IPS DF 6.9 (cell line): ENCODE measurements around the gene PRR16.
"Not testable (repeated sequence)": the region's sequence is repeated elsewhere in the genome, so short reads cannot be mapped to it uniquely, and the experiment has no call there.

ENCODE experiments used
- DNase-seq: peaks from one replicate; pipeline ENCODE4 v3.0.0-alpha.2; 2013; ENCODE audit warnings: low read depth, low spot score
- H3K27ac ChIP-seq: one replicate; pipeline ENCODE4 v1.5.1; 2013; ENCODE audit warnings: low read length, control low read depth
- H3K27me3 ChIP-seq: 2 replicates; pipeline ENCODE4 v1.6.1; 2013; ENCODE audit warnings: mild to moderate bottlenecking, low read length; ENCODE audit not compliant: control insufficient read depth, insufficient read depth
- H3K36me3 ChIP-seq: 2 replicates; pipeline ENCODE4 v1.6.1; 2013; ENCODE audit warnings: low read length; ENCODE audit not compliant: control insufficient read depth, insufficient read depth
- H3K4me1 ChIP-seq: 2 replicates; pipeline ENCODE4 v1.6.1; 2013; ENCODE audit warnings: low read length; ENCODE audit not compliant: control insufficient read depth, insufficient read depth
- H3K4me3 ChIP-seq: 2 replicates; pipeline ENCODE4 v1.5.1; 2013; ENCODE audit warnings: mild to moderate bottlenecking, low read length
- H3K9me3 ChIP-seq: 2 replicates; pipeline ENCODE4 v1.6.1; 2013; ENCODE audit warnings: low read length, inconsistent platforms; ENCODE audit not compliant: control insufficient read depth, insufficient read depth
- WGBS: extraction: QIAGEN DNeasy Blood & Tissue Kit; methylation state at CpG from one replicate; pipeline ENCODE4 v1.1.7; 2013; ENCODE audit warnings: mixed read lengths, missing lambda C conversion rate; ENCODE audit not compliant: insufficient read length, insufficient coverage; 5-methylcytosine and 5-hydroxymethylcytosine counted together

PRR16 gene

DNA sequence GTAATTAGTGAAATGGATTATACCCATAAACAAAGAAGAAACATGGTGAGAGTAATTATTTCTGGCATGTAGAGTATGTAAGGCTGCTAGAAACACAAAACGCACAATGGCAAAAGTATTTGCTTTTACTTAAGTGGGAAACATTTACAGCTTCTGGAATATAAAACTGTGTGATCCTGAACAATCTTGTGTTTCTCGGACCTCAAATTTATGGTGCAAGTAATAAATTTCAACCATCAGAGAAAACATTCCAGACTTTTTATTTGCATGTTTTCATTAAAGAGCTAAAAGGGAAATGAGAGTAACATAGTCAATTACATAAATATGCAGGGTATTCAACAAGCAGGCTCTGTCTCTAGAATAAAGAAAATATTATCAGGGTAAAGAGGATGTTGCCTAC lies 17.2 kb upstream of the PRR16 start:
- no CpG with 5 or more reads among the region's 2 CpGs for WGBS
- no peaks in the 10 kb centered on the region for H3K27me3 ChIP-seq
- H3K4me1 ChIP-seq = no peaks in the 10 kb centered on the region
- no peaks in the 10 kb centered on the region for H3K9me3 ChIP-seq
- H3K4me3 ChIP-seq = no peak overlapping the region
- H3K36me3 ChIP-seq = no peaks in the 10 kb centered on the region
- H3K27ac ChIP-seq = no peak overlapping the region
- DNase-seq = no peak

DNA sequence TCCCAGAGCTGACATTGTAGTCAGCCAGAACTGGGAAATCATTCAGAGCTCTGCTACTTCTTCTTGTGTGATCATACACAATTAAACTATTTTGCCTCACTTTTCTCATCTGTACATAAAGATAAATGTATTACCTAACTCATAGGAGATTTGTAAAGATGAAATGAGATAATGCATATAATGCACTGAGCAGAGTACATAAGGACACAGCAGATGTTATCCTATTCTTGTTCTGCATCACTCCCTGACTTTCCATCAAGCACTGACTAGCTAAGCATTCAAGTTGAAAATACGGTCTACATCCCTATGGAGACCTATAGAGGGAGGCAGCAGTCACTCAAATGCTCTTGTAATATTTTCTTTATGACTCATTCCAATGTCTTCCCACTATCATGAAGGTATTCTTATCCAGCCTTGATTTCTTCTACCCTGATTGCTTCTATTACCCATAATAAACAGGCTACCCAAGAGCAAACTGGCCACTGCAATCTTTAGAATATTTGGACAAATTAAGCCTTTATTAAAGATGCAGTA lies 16.3 kb upstream of the PRR16 start:
- Histone ChIP-seq H3K27me3 (no peaks in the 10 kb centered on the region), H3K4me1 (no peaks in the 10 kb centered on the region), H3K36me3 (no peaks in the 10 kb centered on the region), H3K9me3 (no peaks in the 10 kb centered on the region), H3K27ac (no peak overlapping the region), H3K4me3 (no peak overlapping the region)
- WGBS = no CpG with 5 or more reads among the region's 1 CpG
- no peak for DNase-seq

DNA sequence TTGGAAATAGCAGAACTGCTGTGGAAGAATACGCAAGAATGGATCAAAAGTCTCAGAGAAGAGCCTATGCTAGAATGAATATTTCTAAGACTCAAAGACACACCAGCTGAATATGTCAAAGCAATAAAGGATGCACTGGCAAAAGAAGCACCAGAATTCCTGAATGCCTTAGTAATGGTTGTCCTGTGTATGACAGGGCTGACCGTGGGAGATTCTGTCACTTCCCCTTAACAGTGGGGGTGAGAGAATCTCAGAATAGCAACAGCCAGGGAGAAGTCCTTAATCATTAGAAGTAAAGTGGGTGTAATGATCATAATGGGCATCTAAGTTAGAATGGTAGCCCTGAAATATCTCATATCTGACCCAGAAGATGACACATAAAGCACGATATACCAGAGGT lies 14.6 kb upstream of the PRR16 start:
- no CpG with 5 or more reads among the region's 3 CpGs for WGBS
- Histone ChIP-seq H3K36me3 (no peaks in the 10 kb centered on the region), H3K27me3 (no peaks in the 10 kb centered on the region), H3K4me1 (no peaks in the 10 kb centered on the region), H3K4me3 (no peak overlapping the region), H3K9me3 (no peaks in the 10 kb centered on the region), H3K27ac (no peak overlapping the region)
- no peak for DNase-seq

DNA sequence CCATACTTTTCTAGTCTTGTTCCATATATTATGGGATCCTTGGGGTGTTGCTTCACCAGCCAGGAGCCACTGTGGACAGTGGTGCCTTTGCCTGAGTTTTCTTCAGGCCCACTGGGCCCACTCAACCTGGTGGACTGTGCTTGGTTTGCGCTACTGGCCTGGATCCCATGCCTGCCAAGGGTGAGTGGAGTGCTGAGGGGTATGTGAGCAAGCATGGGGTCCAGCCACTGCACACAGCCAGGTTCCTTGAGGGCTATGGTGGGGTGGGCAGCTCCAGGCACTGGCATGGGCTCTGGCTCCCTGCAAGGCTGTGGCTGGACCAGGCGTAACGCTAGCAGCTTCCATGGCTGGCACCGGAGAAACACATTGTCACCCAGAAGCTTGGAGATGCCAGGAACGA lies 13.2 kb upstream of the PRR16 start:
- DNase-seq = no peak
- WGBS = no CpG with 5 or more reads among the region's 5 CpGs
- H3K4me1 ChIP-seq = no peaks in the 10 kb centered on the region

DNA sequence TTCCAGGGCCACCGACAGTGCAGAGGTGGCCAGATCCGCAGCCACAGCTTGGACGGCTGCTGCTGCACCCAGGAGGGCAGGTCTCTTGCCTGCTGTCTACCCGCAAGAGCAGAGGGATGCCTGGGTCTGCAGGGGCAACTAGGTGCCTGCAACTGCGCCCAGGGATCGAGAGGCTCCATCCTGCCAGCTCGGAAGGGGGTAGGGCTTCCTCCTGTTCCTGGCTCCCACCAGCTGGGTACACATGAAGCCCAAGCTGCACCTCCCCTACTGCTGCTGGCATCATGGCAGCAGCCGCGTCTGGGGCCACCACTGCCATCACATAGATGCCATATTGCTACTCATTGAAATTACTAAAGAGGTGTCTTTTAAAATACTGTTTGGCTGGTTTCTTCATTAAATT lies 12.7 kb upstream of the PRR16 start:
- no peaks in the 10 kb centered on the region for H3K27me3 ChIP-seq
- WGBS = no CpG with 5 or more reads among the region's 9 CpGs
- H3K36me3 ChIP-seq = no peaks in the 10 kb centered on the region
- H3K4me1 ChIP-seq = no peaks in the 10 kb centered on the region
- no peak overlapping the region for H3K4me3 ChIP-seq
- no peak overlapping the region for H3K27ac ChIP-seq
- DNase-seq = no peak
- no peaks in the 10 kb centered on the region for H3K9me3 ChIP-seq

More for the DNA sequence above, 13.2 kb upstream of the PRR16 start:
- Histone ChIP-seq H3K36me3 (no peaks in the 10 kb centered on the region), H3K9me3 (no peaks in the 10 kb centered on the region), H3K27ac (no peak overlapping the region), H3K27me3 (no peaks in the 10 kb centered on the region), H3K4me3 (no peak overlapping the region)

DNA sequence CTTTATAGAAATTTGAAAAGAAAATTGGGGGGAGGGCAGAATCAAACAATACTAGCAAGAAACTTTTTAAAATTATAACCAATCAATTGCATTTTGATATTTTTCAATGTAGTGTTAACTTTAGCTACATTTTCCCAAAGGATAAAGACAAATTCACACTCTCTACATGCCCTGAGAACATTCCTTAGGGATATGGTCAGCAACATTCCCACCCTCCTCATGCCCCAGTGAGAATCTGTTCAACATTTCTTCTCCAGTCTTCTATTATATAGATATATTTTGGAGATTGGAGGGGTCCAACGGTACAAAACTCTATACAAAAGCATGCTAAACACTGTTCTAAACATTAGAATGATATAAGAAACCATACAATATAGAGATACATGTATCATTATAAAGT lies 11.6 kb upstream of the PRR16 start:
- Histone ChIP-seq H3K27ac (no peak overlapping the region), H3K4me3 (no peak overlapping the region), H3K36me3 (no peaks in the 10 kb centered on the region), H3K4me1 (no peaks in the 10 kb centered on the region), H3K9me3 (no peaks in the 10 kb centered on the region), H3K27me3 (no peaks in the 10 kb centered on the region)
- no peak for DNase-seq
- no CpG with 5 or more reads among the region's 1 CpG for WGBS

DNA sequence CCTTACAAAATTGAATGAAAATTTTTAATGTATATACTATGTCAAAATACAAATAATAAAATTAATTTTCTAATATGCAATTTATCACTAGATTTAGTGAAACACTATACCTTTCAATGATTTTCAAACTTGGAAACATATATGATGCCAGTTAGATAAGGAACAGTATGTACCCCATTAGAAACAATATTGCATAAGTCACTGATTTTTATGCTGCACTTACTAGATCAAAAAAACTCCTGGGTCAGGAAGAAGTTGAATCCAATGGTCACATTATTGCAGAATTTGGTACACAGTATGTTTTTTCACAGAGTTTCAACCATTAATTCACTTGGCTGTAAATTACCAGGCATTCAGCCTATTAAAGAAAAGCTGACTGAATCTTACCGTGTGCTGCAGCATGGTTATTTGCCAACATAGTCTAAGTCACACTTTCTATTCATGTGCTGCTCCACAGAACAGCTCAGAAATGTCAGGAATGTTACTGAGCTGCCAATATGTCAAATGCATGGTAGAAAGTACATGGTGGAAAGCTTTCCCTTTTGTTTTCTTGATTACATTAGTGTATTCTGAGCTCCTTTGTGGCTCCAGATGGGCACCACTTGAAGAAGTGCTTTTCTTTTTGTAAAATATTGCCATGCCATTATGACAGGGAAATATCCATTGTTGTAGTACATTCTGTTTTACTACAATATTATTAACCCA lies 9.9 kb upstream of the PRR16 start:
- Histone ChIP-seq H3K4me3 (no peak overlapping the region), H3K36me3 (no peaks in the 10 kb centered on the region), H3K9me3 (no peaks in the 10 kb centered on the region), H3K4me1 (no peaks in the 10 kb centered on the region), H3K27me3 (no peaks in the 10 kb centered on the region), H3K27ac (no peak overlapping the region)
- WGBS = no CpG with 5 or more reads among the region's 1 CpG
- DNase-seq = no peak

DNA sequence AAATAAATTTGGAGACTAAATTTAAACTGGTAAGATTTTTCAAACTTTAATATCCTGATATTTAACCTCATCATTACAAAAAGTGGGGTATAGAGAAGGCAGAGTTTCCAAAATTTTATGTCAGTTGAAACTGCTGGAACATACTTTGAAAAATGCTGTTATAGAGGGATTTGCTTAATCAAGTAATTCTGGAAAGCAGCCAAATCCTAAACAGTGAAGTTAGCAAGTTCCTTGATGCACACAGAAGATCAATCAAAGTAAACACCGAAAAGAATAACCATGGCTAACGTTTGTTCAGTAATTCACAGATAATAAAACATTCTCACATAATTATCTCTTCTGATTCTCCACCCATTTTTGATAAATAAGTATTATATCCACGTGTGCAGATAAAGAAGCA lies 8.1 kb upstream of the PRR16 start:
- no peaks in the 10 kb centered on the region for H3K4me1 ChIP-seq
- H3K4me3 ChIP-seq = no peak overlapping the region
- no peaks in the 10 kb centered on the region for H3K9me3 ChIP-seq
- no peaks in the 10 kb centered on the region for H3K36me3 ChIP-seq
- no CpG with 5 or more reads among the region's 3 CpGs for WGBS
- no peaks in the 10 kb centered on the region for H3K27me3 ChIP-seq
- H3K27ac ChIP-seq = no peak overlapping the region
- DNase-seq = no peak

DNA sequence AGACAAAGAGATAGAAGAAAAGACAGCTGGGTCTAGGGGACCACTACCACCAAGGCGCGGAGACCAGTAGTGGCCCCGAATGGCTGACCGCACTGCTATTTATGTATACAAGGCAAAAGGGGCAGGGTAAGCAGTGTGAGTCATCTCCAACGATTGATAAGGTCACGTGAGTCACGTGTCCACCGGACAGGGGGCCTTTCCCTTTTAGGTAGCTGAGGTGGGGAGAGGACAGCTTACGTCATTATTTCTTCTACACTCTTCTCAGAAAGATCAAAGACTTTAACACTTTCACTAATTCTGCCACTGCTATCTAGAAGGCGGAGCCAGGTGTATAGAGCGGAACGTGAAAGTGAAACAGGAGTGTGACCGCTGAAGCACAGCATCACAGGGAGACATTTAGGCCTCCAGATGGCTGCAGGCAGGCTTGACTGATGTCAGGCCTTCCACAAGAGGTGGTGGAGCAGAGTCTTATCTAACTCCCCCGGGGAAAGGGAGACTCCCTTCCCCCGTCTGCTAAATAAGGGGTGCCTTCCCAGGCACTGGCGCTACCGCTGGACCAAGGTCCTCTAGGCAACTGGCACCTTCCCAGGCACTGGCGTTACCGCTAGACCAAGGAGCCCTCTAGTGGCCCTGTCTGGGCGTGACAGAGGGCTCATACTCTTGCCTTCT lies 6.1 kb upstream of the PRR16 start:
- Histone ChIP-seq H3K9me3 (no peaks in the 10 kb centered on the region), H3K4me3 (no peak overlapping the region), H3K27ac (no peak overlapping the region), H3K27me3 (peaks cover under 1% of the 10 kb centered on the region; the same call in 1 of the 2 replicates), H3K36me3 (no peaks in the 10 kb centered on the region), H3K4me1 (no peaks in the 10 kb centered on the region)
- no peak for DNase-seq
- WGBS = no CpG with 5 or more reads among the region's 20 CpGs

DNA sequence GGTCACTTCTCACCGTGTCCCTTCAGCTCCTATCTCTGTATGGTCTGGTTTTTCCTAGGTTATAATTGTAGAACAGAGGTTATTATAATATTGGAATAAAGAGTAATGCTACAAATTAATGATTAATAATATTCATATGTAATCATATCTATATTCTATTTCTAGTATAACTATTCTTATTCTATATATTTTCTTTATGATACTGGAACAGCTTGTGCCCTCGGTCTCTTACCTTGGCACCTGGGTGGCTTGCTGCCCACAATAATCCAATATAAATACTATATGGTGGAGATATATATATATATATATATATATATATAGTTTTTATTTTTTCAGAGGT lies 5.6 kb upstream of the PRR16 start:
- not testable (repeated sequence) for H3K36me3 ChIP-seq, H3K27me3 ChIP-seq, DNase-seq, H3K9me3 ChIP-seq, H3K27ac ChIP-seq, H3K4me1 ChIP-seq, H3K4me3 ChIP-seq
- no CpG with 5 or more reads among the region's 2 CpGs for WGBS

DNA sequence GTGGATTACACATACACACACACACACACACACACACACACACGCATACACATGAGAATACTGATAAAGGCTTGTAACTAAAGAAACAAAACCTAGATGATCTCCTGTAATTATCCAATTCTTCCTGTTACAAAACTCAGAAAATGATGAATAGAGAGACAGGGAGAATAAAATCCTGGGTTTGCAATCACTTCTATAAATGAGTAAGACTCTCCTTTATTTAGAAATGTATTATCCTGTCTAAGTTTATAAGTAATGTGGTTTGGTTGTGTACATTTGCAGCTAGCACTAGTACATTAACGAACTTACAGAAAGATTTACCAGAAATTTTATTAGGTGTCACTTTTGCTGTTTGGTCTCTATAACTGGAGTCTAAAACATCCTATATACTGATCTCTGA lies 2.8 kb upstream of the PRR16 start:
- no peaks in the 10 kb centered on the region for H3K36me3 ChIP-seq
- peaks cover 12% of the 10 kb centered on the region; the same call in 1 of the 2 replicates for H3K27me3 ChIP-seq
- H3K4me1 ChIP-seq = no peaks in the 10 kb centered on the region
- no peaks in the 10 kb centered on the region for H3K9me3 ChIP-seq
- no CpG with 5 or more reads among the region's 2 CpGs for WGBS
- DNase-seq = no peak
- H3K27ac ChIP-seq = no peak overlapping the region
- no peak overlapping the region for H3K4me3 ChIP-seq
